ENCODE data around the gene APBA1.

GRCh38 chr9:69715096-69715495, 42.9 kb upstream of the APBA1 start:
- TF ChIP-seq POLR2AphosphoS5 (IDR thresholded peaks at IDR 0.05) (no peak), CTCF (IDR thresholded peaks at IDR 0.05) (no peak), EP300 (IDR thresholded peaks at IDR 0.05) (no peak)

Measured in esophagus muscularis mucosa (tissue), 4 donors.